ENCODE results near the gene HMGB1.

Gene HMGB1

GRCh38 chr13:30429235-30429634 lies 36.5 kb downstream of the HMGB1 start:
- no peak for DNase-seq

GRCh38 chr13:30423891-30424290 lies 41.8 kb downstream of the HMGB1 start:
- DNase-seq = no peak

- DNase-seq = peak; percentile 89
Measured at GRCh38 chr13:30422054-30422839, 43.5 kb downstream of the HMGB1 start, which contains the start of gene UBE2L5. Gene UBE2L5 (plus strand): TSS chr13:30422493. CDS start chr13:30427991, 5,498 bp downstream.

- peak; percentile 75 for DNase-seq
Measured at GRCh38 chr13:30421093-30422053, 44.4 kb downstream of the HMGB1 start.

- DNase-seq = no peak
Measured at GRCh38 chr13:30418717-30419459, 46.8 kb downstream of the HMGB1 start.

GRCh38 chr13:30418075-30418716 lies 47.5 kb downstream of the HMGB1 start:
- DNase-seq = no peak

- DNase-seq = no peak
Measured at GRCh38 chr13:30416471-30416870, 49.3 kb downstream of the HMGB1 start.

- no peak for DNase-seq
Measured at GRCh38 chr13:30415430-30416030, 50.2 kb downstream of the HMGB1 start.

- DNase-seq = no peak
Measured at GRCh38 chr13:30413842-30414241, 51.9 kb downstream of the HMGB1 start.

- no peak for DNase-seq
Measured at GRCh38 chr13:30412346-30412745, 53.4 kb downstream of the HMGB1 start.

- no peak for DNase-seq
Measured at GRCh38 chr13:30410705-30411125, 55.0 kb downstream of the HMGB1 start.

GRCh38 chr13:30409886-30410704 lies 55.6 kb downstream of the HMGB1 start:
- no peak for DNase-seq

GRCh38 chr13:30408319-30409101 lies 57.2 kb downstream of the HMGB1 start:
- peak; percentile 97 for DNase-seq

GRCh38 chr13:30406779-30407416 lies 58.8 kb downstream of the HMGB1 start:
- DNase-seq = no peak
